GM23338 (cell line): Measurements from ENCODE around the gene KLHL12. TPM values are rescaled to one million over a fixed set of nuclear protein-coding genes. Genes with fewer than 3 reads are reported as not detected.

ENCODE experiments used
- ATAC-seq: fragments of 200-7000 bp; cut with Tn5 transposase; 3 replicates; pipeline ENCODE4 v1.9.1; 2020
- DNase-seq: peaks from one replicate; pipeline ENCODE4 v3.0.0-alpha.2; 2015; ENCODE audit warnings: low spot score
- H2AFZ ChIP-seq: fragments of 200-600 bp; sonication (generic); 2 replicates; pipeline ENCODE4 v1.8.0; 2016; ENCODE audit warnings: antibody characterized with exemption, mild to moderate bottlenecking, moderate library complexity
- H3F3A ChIP-seq: fragments of 200-600 bp; sonication (generic); replicated peaks from 2 replicates; pipeline ENCODE4 v1.8.0; 2017; ENCODE audit warnings: antibody characterized with exemption, mixed run types, low read depth
- H3K27ac ChIP-seq: fragments of 200-600 bp; sonication (generic); 2 replicates; pipeline ENCODE4 v1.6.1; 2016; ENCODE audit warnings: low read depth
- H3K27me3 ChIP-seq: fragments of 200-600 bp; sonication (generic); 2 replicates; pipeline ENCODE4 v1.8.0; 2016; ENCODE audit warnings: mild to moderate bottlenecking, mixed run types, moderate library complexity; ENCODE audit not compliant: insufficient read depth
- H3K36me3 ChIP-seq: fragments of 200-600 bp; sonication (generic); 2 replicates; pipeline ENCODE4 v1.8.0; 2016; ENCODE audit warnings: mild to moderate bottlenecking; ENCODE audit not compliant: insufficient read depth
- H3K4me1 ChIP-seq: fragments of 200-600 bp; sonication (generic); 2 replicates; pipeline ENCODE4 v1.8.0; 2016; ENCODE audit warnings: mild to moderate bottlenecking, moderate library complexity; ENCODE audit not compliant: insufficient read depth
- H3K4me2 ChIP-seq: fragments of 200-600 bp; sonication (generic); 2 replicates; pipeline ENCODE4 v1.7.1; 2017; ENCODE audit warnings: mixed run types
- H3K4me3 ChIP-seq: fragments of 200-600 bp; sonication (generic); 2 replicates; pipeline ENCODE4 v1.6.1; 2016; ENCODE audit warnings: mixed run types
- H3K79me2 ChIP-seq: fragments of 200-600 bp; sonication (generic); replicated peaks from 2 replicates; pipeline ENCODE4 v1.8.0; 2017; ENCODE audit warnings: mild to moderate bottlenecking; ENCODE audit not compliant: insufficient read depth
- H3K9me2 ChIP-seq: fragments of 200-600 bp; sonication (generic); 2 replicates; pipeline ENCODE4 v1.8.0; 2017; ENCODE audit not compliant: insufficient read depth
- H4K20me1 ChIP-seq: fragments of 200-600 bp; sonication (generic); replicated peaks from 2 replicates; pipeline ENCODE4 v1.8.0; 2017; ENCODE audit warnings: mild to moderate bottlenecking; ENCODE audit not compliant: insufficient read depth
- H3K27ac Mint-ChIP-seq: 2 replicates; pipeline ENCODE4 v1.8.0; 2020; ENCODE audit warnings: inconsistent platforms, mild to moderate bottlenecking, moderate library complexity, mixed read lengths
- H3K27me3 Mint-ChIP-seq: 3 replicates; pipeline ENCODE4 v1.8.0; 2022; ENCODE audit warnings: low read depth, mild to moderate bottlenecking, moderate library complexity, mixed read lengths, inconsistent platforms; ENCODE audit not compliant: insufficient read depth, poor library complexity
- H3K36me3 Mint-ChIP-seq: 3 replicates; pipeline ENCODE4 v1.8.0; 2021; ENCODE audit warnings: low read depth, mild to moderate bottlenecking, inconsistent platforms, moderate library complexity, mixed read lengths
- H3K4me1 Mint-ChIP-seq: 3 replicates; pipeline ENCODE4 v1.8.0; 2020; ENCODE audit warnings: mild to moderate bottlenecking, inconsistent platforms, mixed read lengths
- H3K4me3 Mint-ChIP-seq: 3 replicates; pipeline ENCODE4 v1.8.0; 2021; ENCODE audit warnings: moderate library complexity, mild to moderate bottlenecking, inconsistent platforms, mixed read lengths
- H3K9me3 Mint-ChIP-seq: 3 replicates; pipeline ENCODE4 v1.8.0; 2020; ENCODE audit warnings: moderate library complexity, mild to moderate bottlenecking, inconsistent platforms, mixed read lengths
- CTCF ChIP-seq, 2 experiments: fragments of 200-600 bp in 1 of 2; sonication (generic) in 1 of 2; conservative IDR thresholded peaks; 2 replicates each; pipeline versions ENCODE4 v1.5.1 to v1.6.1; 2016 to 2017; ENCODE audit warnings: antibody characterized with exemption in 2 of 2, low read depth in 2 of 2, mild to moderate bottlenecking in 2 of 2, moderate library complexity in 1 of 2
- EZH2phosphoT487 ChIP-seq: fragments of 200-600 bp; sonication (generic); IDR thresholded peaks from one replicate; pipeline ENCODE4 v1.8.1; 2018; ENCODE audit warnings: antibody characterized with exemption; ENCODE audit not compliant: unreplicated experiment
- NANOG ChIP-seq: IDR thresholded peaks from 2 replicates; pipeline ENCODE4 v1.6.1; 2016; ENCODE audit warnings: antibody characterized with exemption, borderline replicate concordance
- POLR2AphosphoS5 ChIP-seq: IDR thresholded peaks from 2 replicates; pipeline ENCODE4 v1.6.1; 2016; ENCODE audit warnings: antibody characterized with exemption, low read depth
- REST ChIP-seq: IDR thresholded peaks from one replicate; pipeline ENCODE4 v1.6.1; 2018; ENCODE audit warnings: antibody characterized with exemption; ENCODE audit not compliant: unreplicated experiment
- STAT1 ChIP-seq: IDR thresholded peaks from one replicate; pipeline ENCODE4 v1.6.1; 2016; ENCODE audit warnings: antibody characterized with exemption; ENCODE audit not compliant: unreplicated experiment
- polyA plus RNA-seq: library from polyadenylated mRNA; unstranded; fragments of >200 nt; fragmentation: Nextera tagmentation; extraction: Ambion mirVana; gene quantifications from 2 replicates; pipeline ENCODE4 v1.2.1, GENCODE V29; 2016
- total RNA-seq: library from RNA; depleted of rRNA; stranded (reverse); fragments of >200 nt; shearing (Covaris generic); gene quantifications from 2 replicates; pipeline ENCODE4 v1.2.3, GENCODE V29; 2014
- TF ChIP-seq, protein P1 (sequence below): IDR thresholded peaks from 2 replicates; pipeline ENCODE4 v1.6.1; 2016; ENCODE audit warnings: antibody characterized with exemption

KLHL12 gene
- total and polyA plus RNA-seq, 2 experiments from 2014 or later: 14.6 to 27.5 TPM

DNA sequence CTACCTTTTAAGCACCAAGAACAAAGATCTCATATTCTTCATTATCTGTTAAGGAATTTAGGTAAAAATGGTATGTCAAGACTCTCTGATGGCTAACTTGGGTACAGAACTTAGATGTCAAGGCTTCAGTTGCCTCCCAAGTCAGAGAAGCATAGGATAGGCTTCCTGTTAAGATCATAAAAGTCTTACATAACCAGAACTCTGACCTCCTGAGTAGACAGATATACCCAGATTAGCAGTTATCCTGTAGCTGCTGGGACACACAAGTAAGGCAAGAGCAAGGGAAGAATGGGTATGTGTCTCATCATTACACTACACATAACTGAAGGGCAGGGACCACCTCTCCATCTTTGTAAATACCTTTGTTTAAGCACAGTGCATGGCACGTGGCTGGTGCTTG is 15.4 kb upstream of the KLHL12 start:
- Mint-ChIP-seq H3K4me1 (no peaks in the 10 kb centered on the region), H3K9me3 (no peaks in the 10 kb centered on the region), H3K27ac (no peak overlapping the region), H3K27me3 (no peaks in the 10 kb centered on the region), H3K36me3 (peaks cover 58% of the 10 kb centered on the region), H3K4me3 (no peak overlapping the region)
- no peak overlapping the region for H3K4me2 ChIP-seq
- no peaks in the 10 kb centered on the region for H3K27me3 ChIP-seq
- peaks cover 29% of the 10 kb centered on the region; the same call in 1 of the 2 replicates for H3K36me3 ChIP-seq
- peaks cover 9% of the 10 kb centered on the region for H4K20me1 ChIP-seq
- H2AFZ ChIP-seq: no peak overlapping the region
- DNase-seq (no peak), ATAC-seq (no peak)
- H3K9me2 ChIP-seq: no peaks in the 10 kb centered on the region
- no peak overlapping the region for H3K4me3 ChIP-seq
- H3F3A ChIP-seq: no peaks in the 10 kb centered on the region
- H3K4me1 ChIP-seq: no peaks in the 10 kb centered on the region
- TF ChIP-seq STAT1 (no peak), POLR2AphosphoS5 (no peak), CTCF (conservative IDR thresholded peaks at IDR 0.05; ENCODE audit: low read depth in 2 of 2) (no peak), EZH2phosphoT487 (no peak), NANOG (no peak)
- H3K27ac ChIP-seq: no peak overlapping the region
- no peaks in the 10 kb centered on the region; the same call in 1 of the 2 replicates for H3K79me2 ChIP-seq

DNA sequence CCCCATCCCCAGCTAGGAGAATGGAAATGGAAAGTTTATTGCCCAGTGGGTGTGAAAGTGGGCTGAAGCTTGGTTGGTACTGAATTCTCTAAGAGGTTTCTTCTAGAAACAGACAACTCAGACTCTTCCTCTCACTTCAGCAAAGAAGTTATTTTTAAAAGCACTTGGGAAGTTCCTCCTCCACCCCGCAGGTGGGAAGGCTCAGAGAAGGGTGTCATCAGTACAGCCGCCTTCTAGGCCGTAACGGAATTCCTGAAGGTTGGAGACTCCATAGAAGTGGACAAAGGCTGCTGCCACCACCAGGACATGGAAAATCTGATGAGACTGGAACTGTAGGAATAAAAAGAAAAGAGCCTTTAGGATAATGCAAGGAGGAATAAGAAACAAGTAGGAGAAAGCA is 14.3 kb upstream of the KLHL12 start:
- no peaks in the 10 kb centered on the region for H3K4me1 Mint-ChIP-seq
- H3K79me2 ChIP-seq: no peaks in the 10 kb centered on the region; the same call in 1 of the 2 replicates
- no peak overlapping the region for H3K4me3 ChIP-seq
- H3F3A ChIP-seq: no peaks in the 10 kb centered on the region
- peaks cover 28% of the 10 kb centered on the region; the same call in 1 of the 2 replicates for H3K36me3 ChIP-seq
- H3K4me3 Mint-ChIP-seq: no peak overlapping the region
- no peak overlapping the region for H2AFZ ChIP-seq
- no peaks in the 10 kb centered on the region for H3K9me3 Mint-ChIP-seq
- peaks cover 6% of the 10 kb centered on the region for H4K20me1 ChIP-seq
- no peak overlapping the region for H3K27ac Mint-ChIP-seq
- no peaks in the 10 kb centered on the region for H3K9me2 ChIP-seq
- peaks cover 53% of the 10 kb centered on the region for H3K36me3 Mint-ChIP-seq
- no peaks in the 10 kb centered on the region for H3K27me3 Mint-ChIP-seq
- DNase-seq (no peak), ATAC-seq (no peak)
- H3K4me2 ChIP-seq: no peak overlapping the region
- no peaks in the 10 kb centered on the region for H3K27me3 ChIP-seq
- no peak overlapping the region for H3K27ac ChIP-seq
- H3K4me1 ChIP-seq: no peaks in the 10 kb centered on the region
- TF ChIP-seq EZH2phosphoT487 (no peak), CTCF (conservative IDR thresholded peaks at IDR 0.05; ENCODE audit: low read depth in 2 of 2) (no peak), POLR2AphosphoS5 (no peak), REST (no peak)
- TF ChIP-seq, protein P1, sequence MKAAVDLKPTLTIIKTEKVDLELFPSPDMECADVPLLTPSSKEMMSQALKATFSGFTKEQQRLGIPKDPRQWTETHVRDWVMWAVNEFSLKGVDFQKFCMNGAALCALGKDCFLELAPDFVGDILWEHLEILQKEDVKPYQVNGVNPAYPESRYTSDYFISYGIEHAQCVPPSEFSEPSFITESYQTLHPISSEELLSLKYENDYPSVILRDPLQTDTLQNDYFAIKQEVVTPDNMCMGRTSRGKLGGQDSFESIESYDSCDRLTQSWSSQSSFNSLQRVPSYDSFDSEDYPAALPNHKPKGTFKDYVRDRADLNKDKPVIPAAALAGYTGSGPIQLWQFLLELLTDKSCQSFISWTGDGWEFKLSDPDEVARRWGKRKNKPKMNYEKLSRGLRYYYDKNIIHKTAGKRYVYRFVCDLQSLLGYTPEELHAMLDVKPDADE: no peak
